HG03521 (cell line): Measurements from ENCODE around the gene SLC36A1.
"Not testable (repeated sequence)": the region's sequence is repeated elsewhere in the genome, so short reads cannot be mapped to it uniquely, and the experiment has no call there.

Source experiments
- ATAC-seq: cut with Tn5 transposase; IDR thresholded peaks from one replicate; pipeline ENCODE4 v1.9.1; 2021; ENCODE audit warnings: mild to moderate bottlenecking, moderate library complexity; ENCODE audit not compliant: unreplicated experiment

Gene SLC36A1

DNA sequence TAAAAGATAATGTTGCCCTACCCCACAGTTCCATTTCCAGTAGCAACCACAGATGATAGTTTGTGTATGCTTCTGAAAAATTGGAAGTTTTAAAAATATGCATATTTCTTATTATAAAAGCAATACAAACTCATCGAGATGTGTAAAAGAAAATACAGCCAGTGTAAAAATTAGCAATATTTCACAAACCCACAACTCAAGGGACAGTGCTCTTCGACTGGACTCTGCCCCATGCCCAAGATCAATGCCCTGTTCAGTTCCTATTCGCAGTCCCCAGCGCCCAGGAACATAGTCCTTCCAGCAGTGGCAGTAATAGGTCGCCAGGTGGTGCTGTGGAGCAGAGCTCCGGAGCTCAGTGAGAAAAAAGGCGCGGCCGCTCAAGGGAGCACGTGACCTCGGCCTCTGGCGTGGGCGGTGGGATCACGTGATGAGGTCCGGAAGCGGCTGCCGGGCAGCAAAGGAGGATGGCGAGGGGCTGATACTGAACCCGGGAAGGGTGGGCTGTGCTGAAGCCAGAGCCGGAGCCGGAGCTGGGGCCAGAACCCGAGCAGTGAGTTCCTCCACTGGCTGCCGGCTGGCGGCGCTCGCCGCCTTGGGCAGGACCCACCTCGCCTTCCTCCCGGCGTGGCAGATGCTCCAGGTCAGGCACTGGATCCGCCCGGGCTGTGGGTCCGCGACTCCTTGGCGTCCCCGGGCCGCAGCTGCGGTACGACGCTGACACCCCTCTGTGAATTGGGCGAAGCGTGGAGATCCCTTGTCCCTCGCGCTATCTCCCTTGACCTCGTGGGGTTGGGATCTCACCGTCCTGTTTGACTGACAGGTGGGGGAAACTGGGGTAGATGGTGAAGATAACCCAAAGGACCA is at the start of gene SLC36A1:
Gene SLC36A1 (plus strand): TSS at position 430 of the 864 bp plus-strand sequence. CDS start 11,190 bp downstream, outside the sequence.
- ATAC-seq, result peak; percentile 80

DNA sequence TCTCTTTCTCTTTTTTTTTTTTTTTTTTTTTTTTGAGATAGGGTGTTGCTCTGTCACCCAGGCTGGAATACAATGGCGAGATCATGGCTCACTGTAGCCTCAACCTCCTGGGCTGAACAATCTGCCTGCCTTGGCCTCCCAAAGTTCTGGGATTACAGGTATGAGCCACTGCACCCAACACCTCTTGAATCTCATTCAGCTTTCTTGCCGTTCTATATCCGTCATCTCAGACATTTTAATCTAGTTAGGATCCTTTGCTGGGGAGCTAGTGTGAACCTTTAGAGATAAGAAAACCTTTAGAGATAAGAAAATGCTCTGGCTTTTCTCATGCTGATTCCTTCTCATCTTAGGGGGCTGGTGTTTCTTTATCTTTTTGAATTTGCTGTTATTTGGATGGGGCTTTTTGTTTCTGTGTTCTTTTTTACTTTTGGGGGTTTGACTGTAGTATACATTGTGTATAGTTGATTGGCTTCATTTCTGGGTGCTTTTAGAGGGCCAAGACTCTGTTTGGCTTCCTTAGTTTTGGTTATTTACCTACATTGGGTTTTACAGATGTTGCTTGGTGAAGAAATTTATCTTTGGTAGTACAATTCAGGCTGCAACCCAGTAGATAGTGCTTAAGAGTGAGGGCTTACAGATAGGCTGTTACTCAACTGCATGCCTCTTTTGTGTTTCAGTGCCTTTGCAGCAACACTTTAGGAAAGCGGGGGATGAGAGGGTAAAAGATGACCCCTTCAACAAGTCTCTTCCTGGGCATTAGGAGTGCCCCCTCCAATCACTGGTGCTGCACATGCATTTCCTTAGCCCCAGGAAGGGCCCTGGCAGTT is 41.9 kb upstream of the SLC36A1 start:
- no peak for ATAC-seq

DNA sequence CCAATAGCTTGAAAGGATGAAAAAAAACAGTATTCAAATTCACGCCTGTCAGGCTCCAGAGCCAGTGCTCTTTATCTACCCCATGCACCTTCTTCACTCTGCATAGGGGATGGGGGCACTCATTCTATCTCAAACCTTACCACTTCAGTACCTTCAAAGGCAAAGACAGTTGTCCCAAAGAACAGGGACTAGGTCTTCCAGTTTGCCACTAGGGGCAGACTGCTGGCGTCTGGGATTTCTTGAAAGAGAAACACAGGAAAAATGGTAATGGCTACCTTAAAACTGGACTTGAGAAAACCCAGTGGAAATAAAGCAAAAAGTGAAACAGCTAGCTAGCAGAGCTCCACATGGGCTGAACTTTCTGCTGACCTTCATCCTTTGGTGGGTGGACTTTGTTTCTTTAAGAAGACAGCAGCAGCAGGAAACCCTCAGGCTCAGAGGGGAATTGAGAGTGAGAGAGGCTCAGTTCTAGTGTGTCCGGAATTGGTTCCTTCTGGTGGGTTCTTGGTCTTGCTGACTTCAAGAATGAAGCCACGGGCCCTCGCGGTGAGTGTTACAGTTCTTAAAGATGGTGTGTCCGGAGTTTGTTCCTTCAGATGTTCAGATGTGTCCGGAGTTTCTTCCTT is 41.0 kb upstream of the SLC36A1 start:
- ATAC-seq, result no peak

DNA sequence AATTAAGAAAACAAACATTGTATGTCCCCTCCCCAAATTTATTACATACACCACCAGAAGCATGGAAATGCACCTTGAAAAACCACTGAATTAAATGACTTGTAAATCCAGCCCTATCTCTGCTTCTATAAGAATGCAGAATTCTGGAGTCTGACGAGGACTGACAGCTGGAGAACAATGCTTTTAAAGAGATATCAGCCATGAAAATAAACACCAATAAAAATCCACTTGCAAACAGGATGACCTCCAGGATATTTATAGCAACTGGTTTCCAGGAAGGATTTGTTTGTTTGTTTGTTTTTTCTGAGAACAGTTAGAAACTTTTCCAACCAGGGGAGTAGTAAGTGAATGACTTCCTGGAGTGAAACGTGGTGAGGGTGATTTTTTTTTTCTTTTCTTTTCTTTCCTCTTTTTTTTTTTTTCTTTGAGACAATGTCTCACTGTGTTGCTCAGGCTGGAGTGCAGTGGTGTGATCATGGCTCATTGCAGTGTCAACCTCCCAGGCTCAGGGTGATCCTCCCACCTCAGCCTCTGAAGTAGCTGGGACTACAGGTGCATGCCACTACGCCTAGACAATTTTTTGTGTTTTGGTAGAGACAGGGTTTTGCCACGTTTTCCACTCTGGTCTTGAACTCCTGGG is 38.7 kb upstream of the SLC36A1 start:
- ATAC-seq, result no peak

DNA sequence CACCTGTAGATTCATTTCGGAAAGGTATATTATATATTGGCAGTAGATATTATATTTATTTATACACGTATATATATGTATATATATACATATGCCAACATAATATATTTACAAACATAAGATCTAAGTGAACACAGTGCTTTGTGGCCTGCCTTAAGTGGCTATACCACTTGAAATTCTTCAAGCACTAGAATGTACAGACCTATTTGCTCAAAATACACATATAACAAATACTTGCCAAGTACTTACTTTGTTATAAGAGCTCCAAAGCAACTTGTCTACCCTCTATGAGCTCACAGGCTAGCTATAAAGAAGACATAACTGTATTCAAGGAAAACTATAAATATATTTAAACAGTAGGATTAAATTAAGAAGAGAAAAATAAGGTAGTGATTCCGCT is 33.6 kb upstream of the SLC36A1 start:
- no peak for ATAC-seq

DNA sequence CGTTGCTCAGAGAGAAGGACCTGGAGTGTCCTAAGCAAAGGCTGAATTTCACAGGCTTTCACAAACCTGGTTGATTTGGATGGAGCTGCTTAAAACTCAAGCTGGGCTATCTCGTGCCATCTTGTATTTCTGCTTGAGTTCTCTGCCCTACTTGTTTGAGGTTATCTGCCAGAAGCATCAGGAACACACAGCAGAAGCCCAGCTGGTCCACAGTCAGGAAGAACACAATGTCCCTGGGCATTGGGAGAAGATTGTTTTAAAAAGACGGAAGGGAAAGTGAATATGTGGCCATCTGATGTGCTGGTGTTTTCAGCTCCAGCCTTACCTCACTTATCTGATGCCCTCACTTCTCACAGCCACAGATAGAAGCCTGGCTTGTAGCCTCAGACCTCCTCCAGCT is 32.9 kb upstream of the SLC36A1 start:
- ATAC-seq, result no peak

DNA sequence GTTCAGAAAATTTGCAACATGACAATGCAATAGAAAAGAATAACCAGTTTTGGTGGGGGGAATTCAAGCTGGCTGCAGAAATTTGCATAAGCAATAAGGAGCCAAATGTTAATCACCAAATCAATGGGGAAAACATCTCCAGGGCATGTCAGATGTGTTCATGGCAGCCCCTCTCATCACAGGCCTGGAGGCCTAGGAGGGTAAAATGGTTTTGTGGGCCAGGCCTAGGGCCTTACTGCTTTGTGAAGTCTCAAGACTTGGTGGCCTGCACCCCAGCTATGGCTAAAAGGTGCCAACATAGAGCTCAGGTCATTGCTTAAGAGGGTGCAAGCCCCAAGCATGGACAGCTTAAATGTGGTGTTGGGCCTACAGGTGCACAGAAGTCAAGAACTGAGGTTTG is 29.7 kb upstream of the SLC36A1 start:
- ATAC-seq, result no peak

DNA sequence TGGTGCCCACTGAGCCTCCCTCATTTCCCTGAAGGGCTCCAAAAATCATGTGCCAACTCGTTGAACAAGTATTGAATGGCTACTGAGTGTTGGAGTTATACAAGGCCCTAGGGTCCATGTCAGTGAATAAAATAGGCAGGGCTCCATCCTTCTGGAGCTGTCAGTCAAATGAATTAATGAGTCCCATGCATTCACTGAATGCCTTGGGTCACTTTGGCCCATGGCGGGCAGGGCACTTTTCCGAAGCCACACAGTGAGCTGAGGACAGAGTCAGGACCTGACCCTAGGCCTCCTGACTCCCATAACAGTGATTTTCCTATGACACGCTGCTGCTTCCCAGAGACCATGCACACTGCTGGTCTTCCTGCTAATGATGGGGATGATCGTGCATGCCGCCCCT is 27.3 kb upstream of the SLC36A1 start:
- ATAC-seq, result no peak

DNA sequence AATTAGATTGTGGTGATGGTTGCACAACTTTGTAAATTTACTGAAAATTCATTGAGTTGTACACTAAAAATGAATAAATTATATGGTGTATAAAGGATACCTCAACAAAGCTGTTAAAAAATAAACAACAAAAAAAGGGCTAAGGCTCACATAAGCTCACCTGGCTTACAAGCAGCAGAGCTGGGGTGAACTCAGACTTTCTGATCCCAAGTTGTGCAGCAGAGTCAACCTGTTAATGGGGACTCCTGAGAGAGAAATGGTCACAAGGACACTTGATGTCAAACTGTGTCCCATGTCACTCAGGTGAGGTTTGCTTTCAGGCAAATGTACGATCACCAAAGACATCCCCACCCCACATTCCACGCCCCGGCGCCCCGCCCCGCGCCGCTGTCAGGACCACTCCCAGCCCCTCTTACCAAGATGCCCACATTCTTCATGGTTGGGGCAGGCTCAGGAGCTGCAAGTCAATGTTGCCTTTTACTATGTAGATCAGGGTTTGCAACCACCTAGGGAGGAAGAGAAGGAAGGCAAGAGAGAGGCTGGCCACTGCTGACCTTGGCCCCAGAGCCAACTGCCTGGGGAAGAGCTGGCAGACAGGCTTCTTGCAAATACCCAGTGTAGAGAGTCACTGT is 22.4 kb upstream of the SLC36A1 start:
- ATAC-seq, result no peak

DNA sequence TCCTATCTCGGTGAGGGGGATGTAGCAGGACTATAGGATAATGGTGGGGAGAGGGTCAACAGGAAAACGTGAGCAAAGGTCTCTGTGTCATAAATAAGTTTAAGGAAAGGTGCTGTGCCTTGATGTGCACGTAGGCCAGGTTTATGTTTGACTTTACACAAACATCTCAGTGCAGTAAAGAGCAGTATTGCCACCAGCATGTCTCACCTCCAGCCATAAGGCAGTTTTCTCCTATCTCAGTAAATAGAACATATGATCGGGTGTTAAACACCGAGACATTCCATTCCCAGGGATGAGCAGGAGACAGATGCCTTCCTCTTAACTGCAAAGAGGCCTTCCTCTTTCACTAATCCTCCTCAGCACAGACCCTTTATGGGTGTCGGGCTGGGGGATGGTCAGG is 21.1 kb upstream of the SLC36A1 start:
- not testable (repeated sequence) for ATAC-seq

DNA sequence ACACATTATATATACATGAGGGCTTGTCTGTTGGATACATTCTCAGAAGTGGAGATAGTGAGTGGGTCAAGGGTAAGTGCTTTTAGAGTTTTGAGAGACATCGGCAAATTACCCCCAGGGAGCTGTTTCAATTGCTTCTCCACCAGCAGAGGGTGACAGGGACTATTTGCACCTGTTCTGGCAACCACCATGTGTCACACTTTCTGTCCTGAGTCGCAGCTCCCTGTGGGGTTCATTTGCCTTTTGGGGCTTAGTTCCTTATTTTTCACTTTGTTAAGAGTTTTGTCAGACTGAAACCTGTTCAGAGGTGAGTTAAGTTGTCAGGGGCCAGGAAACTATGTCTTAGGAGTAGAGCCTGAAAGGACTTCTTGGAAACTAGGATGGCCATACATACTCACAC is 20.1 kb upstream of the SLC36A1 start:
- ATAC-seq, result peak; percentile 89

DNA sequence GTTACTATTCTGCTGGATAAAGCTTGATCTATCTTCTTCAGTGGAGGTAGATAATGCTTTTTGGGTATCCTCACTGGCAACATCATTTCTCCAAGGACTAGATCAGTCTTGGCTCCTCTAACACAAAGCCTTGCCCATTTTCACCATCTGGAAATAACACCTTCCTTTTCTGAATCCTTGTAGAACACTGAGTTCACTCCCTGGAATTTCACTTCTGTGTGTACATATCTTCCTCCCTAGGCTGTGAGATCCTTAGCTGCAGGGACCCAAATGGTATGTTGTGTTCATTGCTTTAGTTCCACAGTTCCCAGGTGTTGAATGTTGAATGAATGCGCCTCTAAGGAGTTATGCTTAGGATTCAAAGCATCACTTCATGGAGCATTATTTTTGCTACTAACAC is 16.7 kb upstream of the SLC36A1 start:
- no peak for ATAC-seq

DNA sequence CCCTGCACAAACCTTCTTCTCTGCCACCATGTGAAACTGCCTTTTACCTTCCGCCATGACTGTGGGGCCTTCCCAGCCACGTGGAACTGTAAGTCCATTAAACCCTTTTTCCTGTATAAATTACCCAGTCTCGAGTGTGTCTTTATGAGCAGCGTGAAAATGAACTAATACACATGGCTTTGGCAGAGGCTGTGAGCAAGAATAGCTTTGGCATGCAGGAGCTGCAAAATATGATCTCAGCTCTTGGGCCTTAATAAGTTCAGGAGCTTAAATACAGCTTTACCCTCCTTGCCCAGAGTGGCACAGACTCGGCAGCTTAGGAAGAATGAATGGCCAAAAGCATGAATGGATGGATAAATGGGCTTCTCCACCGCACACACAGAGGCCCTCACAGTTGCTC is 15.7 kb upstream of the SLC36A1 start:
- ATAC-seq, result no peak

DNA sequence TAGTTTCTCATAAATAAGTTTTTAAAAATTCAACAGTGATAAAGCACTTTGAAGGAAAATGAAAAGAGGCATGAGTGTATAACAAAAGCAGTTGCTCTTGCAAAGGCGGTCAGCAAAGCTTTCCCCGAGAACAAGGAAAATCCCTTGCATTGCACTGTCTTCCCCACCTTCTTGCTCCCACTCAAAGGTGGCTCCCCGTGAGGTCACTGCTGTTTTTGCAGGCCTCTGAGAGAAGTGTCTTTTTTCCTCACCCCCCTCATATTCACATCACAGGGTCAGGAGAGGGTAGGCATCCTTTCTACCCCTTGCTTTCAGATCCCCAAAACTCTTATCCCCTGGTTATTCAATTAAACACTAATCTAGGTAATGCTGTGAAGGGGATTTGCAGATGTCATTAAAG is 15.2 kb upstream of the SLC36A1 start:
- no peak for ATAC-seq

DNA sequence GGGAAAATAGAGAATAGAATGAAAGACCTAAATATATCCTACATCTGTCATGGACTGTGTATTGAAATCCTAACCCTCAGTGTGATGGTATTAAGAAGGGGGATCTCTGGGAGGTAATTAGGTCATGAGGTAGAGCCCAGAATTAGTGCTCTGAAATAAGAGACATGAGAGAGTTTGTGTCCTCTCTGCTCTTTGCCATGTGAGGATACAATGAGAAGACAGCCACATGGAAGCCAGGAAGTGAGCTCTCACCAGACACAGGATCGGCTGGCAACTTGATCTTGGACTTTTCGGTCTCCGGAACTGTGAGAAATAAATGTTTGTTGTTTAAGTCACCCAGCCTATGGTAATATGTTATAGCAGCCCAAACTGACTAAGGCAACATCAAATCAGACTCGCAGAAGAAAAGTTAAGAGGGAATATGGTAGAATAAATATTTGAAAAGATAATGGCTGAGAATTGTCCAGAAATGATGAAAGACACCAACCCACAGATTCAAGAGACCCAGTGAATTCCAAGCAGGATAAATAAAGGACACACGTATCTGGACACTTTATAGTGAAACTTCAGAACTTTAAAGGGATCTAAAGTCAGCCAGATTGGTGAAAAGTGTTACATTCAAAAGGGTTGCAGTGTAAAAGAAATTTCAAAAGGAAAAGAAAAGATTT is 12.7 kb upstream of the SLC36A1 start:
- no peak for ATAC-seq

DNA sequence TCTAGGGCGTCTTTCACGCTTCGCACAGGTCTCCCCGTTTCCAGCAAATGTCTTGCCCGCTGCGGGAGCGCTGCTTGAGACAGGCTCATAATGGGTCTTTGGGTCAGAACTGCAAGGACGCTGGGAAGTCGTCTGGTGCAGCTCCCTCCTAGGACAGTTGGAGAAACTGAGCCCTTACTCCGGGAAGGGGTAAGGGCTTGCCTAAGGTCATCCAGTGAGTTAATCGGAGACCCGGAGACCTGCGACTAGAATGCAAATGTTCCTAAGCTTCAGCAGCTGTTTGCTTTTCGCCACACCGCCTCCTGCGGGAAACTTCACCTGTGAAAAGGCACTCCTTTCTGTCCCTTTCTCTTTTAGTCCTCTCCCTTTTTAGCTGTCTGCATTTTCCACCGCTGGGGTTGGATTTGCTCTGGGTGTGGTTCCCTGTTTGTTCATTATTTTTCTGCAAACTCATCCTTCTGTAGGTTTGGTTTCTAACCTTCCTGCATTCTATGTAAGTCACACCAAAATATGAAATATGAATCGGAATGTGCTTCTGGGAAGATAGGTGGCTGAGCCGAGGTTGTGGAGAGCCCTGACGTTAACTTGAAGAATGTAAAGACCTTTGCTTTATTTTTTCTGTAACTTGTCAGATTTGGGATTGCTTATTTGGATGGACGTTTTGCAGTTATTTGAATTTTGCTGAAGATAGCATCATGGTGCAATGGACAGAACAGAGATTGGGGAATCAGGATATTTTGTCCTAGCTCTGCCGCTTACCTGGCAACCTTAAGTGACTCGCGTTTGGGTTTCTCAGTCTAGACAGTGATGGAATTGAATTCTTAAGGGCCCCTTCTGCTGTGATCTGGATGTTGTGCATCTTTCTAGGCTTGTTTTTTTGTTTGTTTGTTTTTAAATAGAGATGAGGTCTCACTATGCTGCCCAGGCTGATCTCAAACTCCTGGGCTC is 909 bp downstream of the SLC36A1 start:
- peak; percentile 8 for ATAC-seq

DNA sequence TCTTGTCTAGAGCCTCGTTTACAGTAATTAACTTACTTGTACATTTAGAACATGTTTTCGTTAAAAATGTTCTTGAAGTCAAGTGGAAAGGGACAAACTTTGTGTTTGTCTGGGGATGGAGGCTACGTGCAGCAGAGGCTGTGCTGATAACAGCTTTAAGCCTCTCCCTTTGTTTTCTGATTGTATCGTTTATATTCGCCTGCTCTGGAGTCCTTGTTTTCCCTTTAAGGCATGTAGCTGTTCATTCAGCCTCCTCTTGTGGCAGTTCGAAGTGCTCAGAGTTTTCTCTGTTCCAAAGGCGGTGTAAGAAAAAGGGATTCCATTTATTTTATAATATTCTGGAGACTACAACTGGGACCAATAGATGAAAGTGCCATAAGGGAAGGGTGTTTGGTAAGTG is 1.9 kb downstream of the SLC36A1 start:
- no peak for ATAC-seq

DNA sequence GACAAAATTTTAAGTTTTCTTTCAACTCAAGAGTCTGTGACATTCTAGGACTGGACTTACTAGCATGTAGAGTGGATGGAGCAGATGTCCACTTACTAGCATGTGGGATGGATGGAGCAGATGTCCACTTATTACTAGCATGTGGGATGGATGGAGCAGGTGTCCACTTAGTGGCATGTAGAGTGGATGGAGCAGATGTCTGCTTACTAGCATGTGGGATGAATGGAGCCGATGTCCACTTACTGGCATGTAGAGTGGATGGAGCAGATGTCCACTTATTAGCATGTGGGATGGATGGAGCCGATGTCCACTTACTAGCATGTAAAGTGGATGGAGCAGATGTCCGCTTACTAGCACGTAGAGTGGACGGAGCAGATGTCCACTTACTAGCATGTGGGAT is 2.4 kb downstream of the SLC36A1 start:
- ATAC-seq, result no peak

DNA sequence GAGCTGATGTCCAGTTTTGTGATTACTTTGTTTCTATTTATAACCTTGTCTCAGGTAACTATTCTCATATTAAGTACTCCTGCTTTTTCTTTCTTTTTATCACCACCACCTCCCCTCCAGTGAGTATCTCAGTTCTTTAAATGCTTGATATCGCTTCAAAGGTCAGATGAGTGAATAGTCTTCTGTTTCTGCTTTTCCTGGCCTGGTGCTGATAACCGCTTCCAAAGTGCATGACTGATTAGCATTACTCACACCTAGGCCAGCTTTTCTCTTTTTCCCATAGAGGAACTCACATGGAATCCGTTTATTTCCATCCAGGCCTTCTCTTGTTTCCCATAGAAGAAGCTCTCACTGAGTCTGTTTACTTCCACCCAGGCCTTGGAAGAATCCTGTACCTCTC is 3.2 kb downstream of the SLC36A1 start:
- ATAC-seq, result no peak
